Panc1 (cell line): Measurements from ENCODE around the gene TBXT. TPM values are rescaled to one million over a fixed set of nuclear protein-coding genes. Genes with fewer than 3 reads are reported as not detected.

Experiments
- ATAC-seq: fragments of 200-7000 bp; cut with Tn5 transposase; 2 replicates; pipeline ENCODE4 v1.9.1; 2020; ENCODE audit warnings: mild to moderate bottlenecking, moderate library complexity
- BruUV-seq: library from RNA; stranded (reverse); fragments of 400-500 nt; replicated peaks from 2 replicates; lab custom pipeline; 2021; lab: Mats Ljungman, UMichigan
- CTCF ChIA-PET: fragments of 300-600 bp; sonication (Branson Sonifier 250); formaldehyde crosslinking; loops from one replicate; lab custom pipeline; 2022; ENCODE audit warnings: antibody characterized with exemption; lab: Charles Lee
- POLR2A ChIA-PET: fragments of 300-600 bp; sonication (Branson Sonifier 250); formaldehyde crosslinking; loops from one replicate; lab custom pipeline; 2022; ENCODE audit warnings: antibody characterized with exemption; lab: Charles Lee
- DNase-seq: peaks from one replicate; pipeline ENCODE4 v3.0.0-alpha.2; 2010; ENCODE audit warnings: low read depth, low spot score
- H3K27ac ChIP-seq: 2 replicates; pipeline ENCODE4 v1.5.1; 2011; ENCODE audit warnings: mild to moderate bottlenecking, low read length, inconsistent platforms
- H3K27me3 ChIP-seq: fragments of 200-500 bp; sonication (Bioruptor generic); 2 replicates; pipeline ENCODE4 v1.6.0; 2014; ENCODE audit warnings: low read length, inconsistent platforms; ENCODE audit not compliant: control insufficient read depth, insufficient read depth
- H3K36me3 ChIP-seq: fragments of 200-500 bp; sonication (Bioruptor generic); 2 replicates; pipeline ENCODE4 v1.5.1; 2014; ENCODE audit warnings: inconsistent platforms, mild to moderate bottlenecking, low read length, moderate library complexity; ENCODE audit not compliant: control insufficient read depth, insufficient read depth
- H3K4me1 ChIP-seq: 2 replicates; pipeline ENCODE4 v1.5.1; 2011; ENCODE audit warnings: inconsistent platforms, mild to moderate bottlenecking, low read length, moderate library complexity; ENCODE audit not compliant: control insufficient read depth, insufficient read depth
- H3K4me3 ChIP-seq, 2 experiments: 2 replicates each; pipeline ENCODE4 v1.5.1; 2011 to 2012; ENCODE audit warnings: low read depth in 2 of 2, low read length in 2 of 2, mild to moderate bottlenecking in 2 of 2, inconsistent platforms in 1 of 2, moderate library complexity in 1 of 2
- H3K9me3 ChIP-seq: fragments of 200-500 bp; sonication (Bioruptor generic); 2 replicates; pipeline ENCODE4 v1.5.1; 2014; ENCODE audit warnings: low read depth, mild to moderate bottlenecking, inconsistent platforms, low read length, moderate library complexity; ENCODE audit not compliant: control insufficient read depth, insufficient read depth
- CTCF ChIP-seq: fragments of 450-650 bp; IDR thresholded peaks from 2 replicates; pipeline ENCODE4 v1.5.1; 2017; ENCODE audit warnings: mild to moderate bottlenecking
- POLR2AphosphoS5 ChIP-seq: IDR thresholded peaks from 2 replicates; pipeline ENCODE4 v1.6.1; 2012; ENCODE audit warnings: mild to moderate bottlenecking, low read depth, low read length, moderate library complexity
- REST ChIP-seq, 2 experiments: IDR thresholded peaks; 2 replicates each; pipeline ENCODE4 v1.6.1; 2011 to 2012; ENCODE audit warnings: low read depth in 2 of 2, control low read depth in 1 of 2, low read length in 1 of 2, mild to moderate bottlenecking in 1 of 2, moderate library complexity in 1 of 2; ENCODE audit not compliant: insufficient read depth in 1 of 2
- SIN3A ChIP-seq: IDR thresholded peaks from 2 replicates; pipeline ENCODE4 v1.6.1; 2012; ENCODE audit warnings: low read depth, mild to moderate bottlenecking, low read length, moderate library complexity, borderline replicate concordance; ENCODE audit not compliant: insufficient read depth
- TCF7L2 ChIP-seq: IDR thresholded peaks from 2 replicates; pipeline ENCODE4 v1.6.1; 2011; ENCODE audit warnings: mild to moderate bottlenecking, low read depth, low read length, inconsistent platforms
- in situ Hi-C: cut with HindIII; loops from 2 replicates; pipeline ENCODE4 v1.10.0; 2016; ENCODE audit warnings: low sequenced_read_pairs, low pct_unique_long_range_greater_than_20kb
- intact Hi-C: fragments of 100-400 bp; cut with micrococcal nuclease; formaldehyde crosslinking; loops from one replicate; pipeline ENCODE4 v1.10.0; 2022; ENCODE audit not compliant: unreplicated experiment
- total RNA-seq: library from RNA; stranded (reverse); gene quantifications from one replicate; pipeline ENCODE4 v1.2.1, GENCODE V29; 2021; ENCODE audit not compliant: unreplicated experiment

The TBXT gene
- total RNA-seq, 1 experiment from 2014 or later: not detected

- DNase-seq (no peak), ATAC-seq (no peak)
- TF ChIP-seq CTCF: no peak
- no peak for TF ChIP-seq REST (IDR thresholded peaks at IDR 0.05; ENCODE audit: insufficient read depth in 1 of 2, low read depth in 2 of 2, low read length in 1 of 2)
- no peak for TF ChIP-seq SIN3A
- no peak for TF ChIP-seq POLR2AphosphoS5
- no peak for TF ChIP-seq TCF7L2
- no TSS peak for BruUV-seq
- Histone ChIP-seq H3K36me3 (no peaks in the 10 kb centered on the region), H3K27ac (no peak overlapping the region), H3K27me3 (peaks cover 10% of the 10 kb centered on the region), H3K4me3 (no peak overlapping the region), H3K4me1 (no peaks in the 10 kb centered on the region), H3K9me3 (no peaks in the 10 kb centered on the region)
- ChIA-PET CTCF (no interaction called here), POLR2A (no interaction called here)
- in situ Hi-C loops: no loop called here
- intact Hi-C loops: no loop called here
Measured at GRCh38 chr6:166173281-166173951, 5.8 kb upstream of the TBXT start.

GRCh38 chr6:166172546-166172945, 4.9 kb upstream of the TBXT start:
- no peak for ATAC-seq
- Histone ChIP-seq H3K9me3 (no peaks in the 10 kb centered on the region), H3K4me1 (no peaks in the 10 kb centered on the region), H3K27ac (no peak overlapping the region), H3K27me3 (peaks cover 10% of the 10 kb centered on the region), H3K36me3 (no peaks in the 10 kb centered on the region), H3K4me3 (no peak overlapping the region)
- in situ Hi-C loops: no loop called here
- ChIA-PET POLR2A (no interaction called here), CTCF (no interaction called here)
- no TSS peak for BruUV-seq
- no peak for DNase-seq
- intact Hi-C loops: no loop called here
- TF ChIP-seq SIN3A (no peak), REST (IDR thresholded peaks at IDR 0.05; ENCODE audit: insufficient read depth in 1 of 2, low read depth in 2 of 2, low read length in 1 of 2) (no peak), TCF7L2 (no peak), POLR2AphosphoS5 (no peak), CTCF (no peak)
